ENCODE measurements around the gene LRRC23.
"Not testable (repeated sequence)": the region's sequence is repeated elsewhere in the genome, so short reads cannot be mapped to it uniquely, and the experiment has no call there.

LRRC23 gene

GRCh38 chr12:6873094-6874014, 31.3 kb upstream of the LRRC23 start, which contains the start of gene SPSB2:
Gene SPSB2 (minus strand): TSS chr12:6873303. CDS start chr12:6872901, 402 bp downstream.
- peak; percentile 91 for DNase-seq

GRCh38 chr12:6874015-6874368, 30.6 kb upstream of the LRRC23 start:
- not testable (repeated sequence) for DNase-seq

GRCh38 chr12:6879824-6880223, 24.8 kb upstream of the LRRC23 start:
- not testable (repeated sequence) for DNase-seq

- no peak for DNase-seq
Observed at GRCh38 chr12:6883252-6883651, 21.4 kb upstream of the LRRC23 start.

- no peak for DNase-seq
Observed at GRCh38 chr12:6883683-6884082, 20.9 kb upstream of the LRRC23 start.

- DNase-seq: no peak
Observed at GRCh38 chr12:6884539-6884938, 20.1 kb upstream of the LRRC23 start.

GRCh38 chr12:6886206-6886999, 18.2 kb upstream of the LRRC23 start:
- DNase-seq: not testable (repeated sequence)

- DNase-seq: no peak
Observed at GRCh38 chr12:6887460-6887859, 17.2 kb upstream of the LRRC23 start.

- DNase-seq: no peak
Observed at GRCh38 chr12:6888360-6888759, 16.3 kb upstream of the LRRC23 start.

- not testable (repeated sequence) for DNase-seq
Observed at GRCh38 chr12:6888794-6889193, 15.8 kb upstream of the LRRC23 start.

GRCh38 chr12:6889775-6890573, 14.6 kb upstream of the LRRC23 start:
- DNase-seq: not testable (repeated sequence)

- DNase-seq: peak; percentile 94
Observed at GRCh38 chr12:6890789-6891645, 13.6 kb upstream of the LRRC23 start.

- no peak for DNase-seq
Observed at GRCh38 chr12:6891646-6892001, 13.0 kb upstream of the LRRC23 start.

GRCh38 chr12:6892683-6893082, 11.9 kb upstream of the LRRC23 start:
- DNase-seq: not testable (repeated sequence)

- no peak for DNase-seq
Observed at GRCh38 chr12:6894321-6894720, 10.3 kb upstream of the LRRC23 start.

GRCh38 chr12:6896846-6897435, 7.7 kb upstream of the LRRC23 start:
- no peak for DNase-seq

- no peak for DNase-seq
Observed at GRCh38 chr12:6899427-6899826, 5.2 kb upstream of the LRRC23 start.

GRCh38 chr12:6899837-6900519, 4.6 kb upstream of the LRRC23 start:
- DNase-seq: no peak

GRCh38 chr12:6902448-6902847, 2.2 kb upstream of the LRRC23 start:
- DNase-seq: no peak

- no peak for DNase-seq
Observed at GRCh38 chr12:6903722-6904121, 900 bp upstream of the LRRC23 start.

GRCh38 chr12:6905414-6906040, 905 bp downstream of the LRRC23 start:
- DNase-seq: no peak

Measured in NCI-H1092 (cell line).